Endothelial cell of umbilical vein (primary cell): ENCODE measurements around the gene VPS9D1. TPM values are rescaled to one million over a fixed set of nuclear protein-coding genes. Genes with fewer than 3 reads are reported as not detected.

Experiments
- BruUV-seq: library from RNA; stranded (reverse); fragments of 400-500 nt; replicated peaks from 2 replicates; lab custom pipeline; 2021; lab: Mats Ljungman, UMichigan
- CTCF ChIA-PET: fragments of 300-600, 350-600 bp; sonication (Branson Sonifier 250); formaldehyde crosslinking; loops from one replicate; lab custom pipeline; 2021; ENCODE audit warnings: antibody characterized with exemption, inconsistent platforms; lab: Charles Lee
- POLR2A ChIA-PET: fragments of 300-600, 350-600 bp; sonication (Branson Sonifier 250); formaldehyde crosslinking; loops from one replicate; lab custom pipeline; 2021; ENCODE audit warnings: antibody characterized with exemption, inconsistent platforms; lab: Charles Lee
- DNase-seq: peaks from one replicate; pipeline ENCODE4 v3.0.0-alpha.2; 2011; ENCODE audit warnings: low read depth, low spot score
- FAIRE-seq: peaks from 2 replicates; lab custom pipeline; 2011; peaks lifted over from hg19 to GRCh38; lab: Jason Lieb, UNC
- H2AFZ ChIP-seq: 2 replicates; pipeline ENCODE4 v1.6.0; 2012; ENCODE audit warnings: low read depth, low read length, control low read depth, inconsistent platforms
- H3K27ac ChIP-seq: 2 replicates; pipeline ENCODE4 v1.5.1; 2011; ENCODE audit warnings: low read depth, mild to moderate bottlenecking, control low read depth, low read length, moderate library complexity; ENCODE audit not compliant: insufficient read depth
- H3K27me3 ChIP-seq, 2 experiments: 2 replicates each; pipeline versions ENCODE4 v1.6.0 to v1.6.1; 2011; ENCODE audit warnings: low read length in 2 of 2, mixed read lengths in 1 of 2; ENCODE audit not compliant: control insufficient read depth in 2 of 2, insufficient read depth in 2 of 2
- H3K36me3 ChIP-seq, 2 experiments: 2 replicates in 1 of 2; 3 replicates in 1 of 2; pipeline ENCODE4 v1.5.1; 2011; ENCODE audit warnings: low read length in 2 of 2, mild to moderate bottlenecking in 1 of 2, moderate library complexity in 1 of 2; ENCODE audit not compliant: control insufficient read depth in 2 of 2, insufficient read depth in 2 of 2; ENCODE audit errors: extremely low read depth in 1 of 2
- H3K4me1 ChIP-seq: 3 replicates; pipeline ENCODE4 v1.5.1; 2011; ENCODE audit warnings: mild to moderate bottlenecking, low read length; ENCODE audit not compliant: control insufficient read depth, insufficient read depth; ENCODE audit errors: extremely low read depth
- H3K4me2 ChIP-seq: 2 replicates; pipeline ENCODE4 v1.6.1; 2011; ENCODE audit warnings: low read length, control low read depth, mixed read lengths; ENCODE audit not compliant: insufficient read depth
- H3K4me3 ChIP-seq, 3 experiments: fragments of 200-600 bp in 1 of 3; sonication (generic), shearing (Covaris generic) in 1 of 3; replicated peaks in 1 of 3; 2 replicates each; pipeline ENCODE4 v1.5.1; 2011 to 2016; ENCODE audit warnings: control low read depth in 3 of 3, low read length in 3 of 3, mild to moderate bottlenecking in 2 of 3, inconsistent platforms in 1 of 3, low read depth in 1 of 3, moderate library complexity in 1 of 3; ENCODE audit not compliant: insufficient read depth in 1 of 3
- H3K79me2 ChIP-seq: 2 replicates; pipeline ENCODE4 v1.6.0; 2012; ENCODE audit warnings: low read length, inconsistent platforms; ENCODE audit not compliant: control insufficient read depth, insufficient read depth
- H3K9ac ChIP-seq: replicated peaks from 2 replicates; pipeline ENCODE3; 2011; ENCODE audit warnings: low read length, control low read depth; ENCODE audit not compliant: insufficient read depth; ENCODE audit errors: extremely low read depth
- H3K9me1 ChIP-seq: replicated peaks from 3 replicates; pipeline ENCODE4 v1.6.0; 2011; ENCODE audit warnings: mild to moderate bottlenecking, low read length; ENCODE audit not compliant: control insufficient read depth, insufficient read depth; ENCODE audit errors: extremely low read depth
- H3K9me3 ChIP-seq: replicated peaks from 2 replicates; pipeline ENCODE4 v1.5.1; 2012; ENCODE audit warnings: low read length, inconsistent platforms; ENCODE audit not compliant: control insufficient read depth, insufficient read depth
- H4K20me1 ChIP-seq: replicated peaks from 2 replicates; pipeline ENCODE3; 2011; ENCODE audit warnings: mild to moderate bottlenecking, low read length; ENCODE audit not compliant: control insufficient read depth, insufficient read depth; ENCODE audit errors: extremely low read depth
- EZH2 ChIP-seq: IDR thresholded peaks from 2 replicates; pipeline ENCODE4 v1.6.1; 2012; ENCODE audit warnings: borderline replicate concordance, low read depth, mild to moderate bottlenecking, moderate library complexity, low read length, inconsistent platforms; ENCODE audit not compliant: severe bottlenecking
- FOS ChIP-seq: IDR thresholded peaks from 2 replicates; pipeline ENCODE4 v1.6.1; 2011; ENCODE audit warnings: mild to moderate bottlenecking, low read length, moderate library complexity, borderline replicate concordance; ENCODE audit not compliant: insufficient read depth
- GATA2 ChIP-seq: IDR thresholded peaks from 2 replicates; pipeline ENCODE4 v1.7.0; 2011; ENCODE audit warnings: low read depth, mild to moderate bottlenecking, moderate library complexity, mixed read lengths, low read length; ENCODE audit not compliant: insufficient read length, insufficient read depth
- JUN ChIP-seq: IDR thresholded peaks from 2 replicates; pipeline ENCODE4 v1.6.1; 2011; ENCODE audit warnings: borderline replicate concordance, low read depth; ENCODE audit not compliant: insufficient read length, insufficient read depth
- MYC ChIP-seq: IDR thresholded peaks from one replicate; pipeline ENCODE4 v1.6.1; 2011; ENCODE audit warnings: mild to moderate bottlenecking, low read depth, low read length
- POLR2A ChIP-seq: IDR thresholded peaks from 2 replicates; pipeline ENCODE4 v1.6.1; 2012; ENCODE audit warnings: low read depth, mild to moderate bottlenecking, control low read depth, low read length
- POLR2AphosphoS5 ChIP-seq: IDR thresholded peaks from 2 replicates; pipeline ENCODE4 v1.6.1; 2012; ENCODE audit warnings: low read depth, mild to moderate bottlenecking, control low read depth, low read length, moderate library complexity; ENCODE audit not compliant: insufficient read depth
- dilution Hi-C: fragments of 300-500 bp; cut with MboI; formaldehyde crosslinking; loops from one replicate; pipeline ENCODE4 v1.15.0; 2019; ENCODE audit warnings: low sequenced_read_pairs; ENCODE audit not compliant: extremely low pct_ligation_motif_present
- intact Hi-C: fragments of 100-400 bp; cut with micrococcal nuclease; formaldehyde crosslinking; loops from one replicate; pipeline ENCODE4 v1.10.0; 2022
- polyA plus RNA-seq, 4 experiments: library from polyadenylated mRNA; depleted of rRNA in 3 of 4; stranded (reverse) in 3 of 4; unstranded in 1 of 4; fragments of >200 nt; gene quantifications; 2 replicates each; pipeline versions ENCODE4 v1.2.1 to v1.2.3, GENCODE V29; 2011 to 2012; ENCODE audit warnings: missing spikeins in 1 of 4
- total RNA-seq: library from RNA; stranded (reverse); gene quantifications from 2 replicates; pipeline ENCODE4 v1.2.3, GENCODE V29; 2021
- TF ChIP-seq, protein P1 (sequence below), 2 donors: IDR thresholded peaks; 1 replicate in 1 of 2; 2 replicates in 1 of 2; pipeline ENCODE4 v1.5.1; 2011; ENCODE audit warnings: low read length in 2 of 2, mild to moderate bottlenecking in 2 of 2, moderate library complexity in 2 of 2, control low read depth in 1 of 2, inconsistent platforms in 1 of 2, low read depth in 1 of 2; ENCODE audit not compliant: insufficient read depth in 1 of 2; ENCODE audit errors: extremely low read depth in 1 of 2
- TF ChIP-seq, protein P2 (sequence below): IDR thresholded peaks from 2 replicates; pipeline ENCODE4 v1.6.1; 2011; ENCODE audit not compliant: insufficient read depth, insufficient read length

VPS9D1 gene
- total and polyA plus RNA-seq, 2 donors (not counting 3 experiments of a cell fraction or from before 2014, with no cell fraction given): 15.5 to 17.3 TPM

DNA sequence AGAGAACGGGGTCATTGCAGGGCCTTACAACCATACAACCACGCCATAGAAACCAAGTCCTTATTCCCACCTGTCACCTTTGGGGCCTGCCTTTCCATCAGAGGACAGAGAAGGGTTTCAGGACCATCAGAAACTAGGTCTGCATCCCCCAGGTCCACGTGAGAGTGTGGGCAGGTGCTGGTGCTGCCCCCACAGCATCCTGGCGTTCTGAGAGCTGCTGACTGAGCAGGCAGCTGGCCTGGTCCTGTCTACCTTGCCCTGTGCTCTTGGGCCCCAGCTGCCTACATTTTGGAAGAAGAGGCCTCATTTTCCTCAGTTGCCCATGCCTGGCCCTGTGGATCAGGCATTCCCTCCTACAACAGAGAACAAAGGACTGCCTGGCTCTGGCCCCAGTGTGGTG, 22.2 kb upstream of the VPS9D1 start:
- intact Hi-C loops: no loop called here
- dilution Hi-C loops: no loop called here
- Histone ChIP-seq H3K27me3 (no peaks in the 10 kb centered on the region), H3K4me3 (no peak overlapping the region), H3K27ac (no peak overlapping the region), H3K9ac (no peak overlapping the region), H3K79me2 (no peaks in the 10 kb centered on the region), H3K4me1 (no peaks in the 10 kb centered on the region), H4K20me1 (no peaks in the 10 kb centered on the region), H3K4me2 (no peak overlapping the region), H3K36me3 (peaks cover 20 to 24% of the 10 kb centered on the region in 2 experiments), H3K9me3 (no peaks in the 10 kb centered on the region), H3K9me1 (no peaks in the 10 kb centered on the region), H2AFZ (no peak overlapping the region)
- FAIRE-seq (peak; percentile 38), DNase-seq (no peak)
- ChIA-PET POLR2A (no interaction called here), CTCF (interaction anchor here (0.9 to 1.4 kb wide), 2 partner anchors 37 to 118 kb away, joined by 4 read pairs; no protein-coding TSS in a partner anchor)
- TF ChIP-seq POLR2A (peak; percentile 15), FOS (no peak)
- BruUV-seq: no TSS peak

DNA sequence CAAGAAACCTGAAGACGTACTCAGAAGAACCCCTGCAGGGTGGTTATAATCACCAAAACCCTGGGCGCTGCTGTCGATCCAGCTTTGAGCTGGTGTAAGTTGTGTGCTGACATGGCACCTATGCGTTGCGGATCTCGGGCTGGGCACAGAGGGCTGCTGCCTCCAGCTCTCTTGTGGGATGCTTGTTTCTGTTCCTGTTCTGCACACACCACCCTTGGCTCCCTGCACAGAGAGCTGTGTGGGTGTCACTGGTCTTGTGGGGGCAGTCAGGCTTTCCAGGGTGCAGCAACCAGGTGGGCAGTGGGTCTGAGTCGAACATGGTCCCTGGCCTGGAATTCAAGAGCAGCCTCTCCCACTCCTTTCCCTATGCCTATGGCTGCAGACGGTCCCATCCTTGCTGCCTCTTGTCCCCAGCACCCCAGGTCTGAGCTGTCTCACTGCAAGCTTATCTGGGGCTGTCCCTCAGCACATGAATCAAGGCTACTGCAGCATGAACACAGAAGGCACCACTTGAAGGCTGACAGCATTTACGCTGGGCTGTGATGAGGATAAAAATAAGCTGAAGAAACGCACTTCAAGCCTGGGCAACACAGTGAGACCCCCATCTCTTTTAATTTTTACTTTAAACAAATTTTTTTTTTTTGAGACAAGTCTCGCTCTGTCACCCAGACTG, 20.8 kb upstream of the VPS9D1 start:
- Histone ChIP-seq H3K4me3 (no peak overlapping the region), H3K36me3 (peaks cover 25 to 37% of the 10 kb centered on the region in 2 experiments), H3K27me3 (no peaks in the 10 kb centered on the region), H3K27ac (no peak overlapping the region), H3K4me2 (no peak overlapping the region), H2AFZ (no peak overlapping the region), H3K9ac (no peak overlapping the region), H3K9me1 (no peaks in the 10 kb centered on the region), H3K9me3 (no peaks in the 10 kb centered on the region), H3K79me2 (no peaks in the 10 kb centered on the region), H3K4me1 (no peaks in the 10 kb centered on the region), H4K20me1 (no peaks in the 10 kb centered on the region)
- TF ChIP-seq, protein P1, sequence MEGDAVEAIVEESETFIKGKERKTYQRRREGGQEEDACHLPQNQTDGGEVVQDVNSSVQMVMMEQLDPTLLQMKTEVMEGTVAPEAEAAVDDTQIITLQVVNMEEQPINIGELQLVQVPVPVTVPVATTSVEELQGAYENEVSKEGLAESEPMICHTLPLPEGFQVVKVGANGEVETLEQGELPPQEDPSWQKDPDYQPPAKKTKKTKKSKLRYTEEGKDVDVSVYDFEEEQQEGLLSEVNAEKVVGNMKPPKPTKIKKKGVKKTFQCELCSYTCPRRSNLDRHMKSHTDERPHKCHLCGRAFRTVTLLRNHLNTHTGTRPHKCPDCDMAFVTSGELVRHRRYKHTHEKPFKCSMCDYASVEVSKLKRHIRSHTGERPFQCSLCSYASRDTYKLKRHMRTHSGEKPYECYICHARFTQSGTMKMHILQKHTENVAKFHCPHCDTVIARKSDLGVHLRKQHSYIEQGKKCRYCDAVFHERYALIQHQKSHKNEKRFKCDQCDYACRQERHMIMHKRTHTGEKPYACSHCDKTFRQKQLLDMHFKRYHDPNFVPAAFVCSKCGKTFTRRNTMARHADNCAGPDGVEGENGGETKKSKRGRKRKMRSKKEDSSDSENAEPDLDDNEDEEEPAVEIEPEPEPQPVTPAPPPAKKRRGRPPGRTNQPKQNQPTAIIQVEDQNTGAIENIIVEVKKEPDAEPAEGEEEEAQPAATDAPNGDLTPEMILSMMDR (IDR thresholded peaks at IDR 0.05; ENCODE audit: extremely low read depth in 1 of 2, insufficient read depth in 1 of 2, low read depth in 1 of 2, low read length in 2 of 2): no peak
- TF ChIP-seq GATA2: no peak
- TF ChIP-seq EZH2: no peak
- no peak for TF ChIP-seq MYC
- peak; percentile 59 for TF ChIP-seq POLR2AphosphoS5
- TF ChIP-seq JUN: no peak
- no peak for TF ChIP-seq FOS
- no peak for TF ChIP-seq POLR2A
- TF ChIP-seq, protein P2, sequence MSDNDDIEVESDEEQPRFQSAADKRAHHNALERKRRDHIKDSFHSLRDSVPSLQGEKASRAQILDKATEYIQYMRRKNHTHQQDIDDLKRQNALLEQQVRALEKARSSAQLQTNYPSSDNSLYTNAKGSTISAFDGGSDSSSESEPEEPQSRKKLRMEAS: no peak
- POLR2A ChIA-PET: no interaction called here
- FAIRE-seq: no peak
- dilution Hi-C loops: no loop called here
- intact Hi-C loops: no loop called here
- no TSS peak for BruUV-seq
- no peak for DNase-seq
- CTCF ChIA-PET: interaction anchor here (0.6 to 2.6 kb wide), 8 partner anchors 9 to 177 kb away, joined by 3 to 13 read pairs (median 4); partner anchors contain the start of gene MC1R
